ENCODE results near the gene HTR7. TPM values are rescaled to one million over a fixed set of nuclear protein-coding genes. Genes with fewer than 3 reads are reported as not detected.

The HTR7 gene
- total RNA-seq, 1 donor from 2014 or later = not detected

DNA sequence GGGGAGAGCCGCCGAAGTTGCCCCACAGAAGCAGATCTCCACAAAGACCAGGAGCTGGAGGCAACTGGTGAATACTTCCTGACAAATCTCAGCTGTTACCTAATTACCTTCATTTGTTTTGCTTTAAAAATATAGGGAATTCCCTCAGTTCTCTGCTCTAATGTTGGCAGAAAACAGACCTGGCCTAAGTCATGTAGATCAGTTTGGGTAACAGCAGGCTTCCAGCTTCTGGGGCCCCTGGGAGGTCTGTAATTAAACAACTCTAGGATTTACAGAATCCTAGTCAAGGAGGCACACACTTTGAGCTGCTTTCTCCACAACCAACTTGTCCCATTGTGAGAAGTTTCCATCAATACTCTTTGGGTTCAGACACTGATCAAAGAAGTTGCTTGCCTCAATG, 123.4 kb downstream of the HTR7 start:
- no peak for DNase-seq

DNA sequence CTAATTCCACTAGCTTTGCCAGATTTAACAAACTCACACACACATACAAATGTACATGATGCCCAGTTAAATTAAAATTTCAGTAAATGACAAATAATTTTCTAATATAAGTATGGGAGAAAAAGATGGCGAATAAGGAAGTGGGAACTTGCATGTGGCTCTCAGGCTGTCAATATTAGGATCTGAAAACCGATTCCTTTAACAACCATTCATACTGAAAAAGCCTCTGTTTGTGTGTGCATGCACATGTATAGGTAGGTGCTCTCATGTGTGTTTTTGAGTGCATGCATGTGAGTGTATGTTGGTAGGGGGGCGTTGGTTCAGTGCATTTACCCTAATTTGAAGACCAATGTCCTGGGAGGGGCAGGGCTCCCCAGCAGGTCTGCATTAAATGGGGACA, 125.3 kb downstream of the HTR7 start:
- DNase-seq = no peak

GRCh38 chr10:90723416-90724068, 134.3 kb downstream of the HTR7 start:
- no peak for DNase-seq

- no peak for DNase-seq
Measured at GRCh38 chr10:90722832-90723231, 135.0 kb downstream of the HTR7 start.

- DNase-seq = no peak
Measured at GRCh38 chr10:90718182-90718581, 139.7 kb downstream of the HTR7 start.

DNA sequence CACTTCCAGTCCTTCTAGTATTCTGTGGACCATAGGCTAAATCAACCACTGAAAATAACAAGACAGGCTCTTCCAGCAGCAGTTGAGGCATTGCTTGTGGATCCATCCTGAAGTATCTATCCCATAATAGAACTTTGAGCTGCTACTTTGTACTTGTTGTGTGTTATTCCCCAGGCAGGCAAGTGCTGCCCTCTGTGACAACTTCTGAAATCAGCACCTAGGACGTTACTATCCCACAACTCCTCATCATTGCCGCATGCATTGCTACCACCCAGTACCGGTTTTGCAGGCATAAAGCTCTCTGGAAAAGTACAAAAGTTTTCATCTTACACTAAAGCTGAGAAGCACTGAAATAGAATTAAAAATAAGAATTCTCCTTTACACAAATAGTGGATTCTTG, 145.3 kb downstream of the HTR7 start:
- DNase-seq = no peak

- DNase-seq = no peak
Measured at GRCh38 chr10:90709727-90710126, 148.1 kb downstream of the HTR7 start.

DNA sequence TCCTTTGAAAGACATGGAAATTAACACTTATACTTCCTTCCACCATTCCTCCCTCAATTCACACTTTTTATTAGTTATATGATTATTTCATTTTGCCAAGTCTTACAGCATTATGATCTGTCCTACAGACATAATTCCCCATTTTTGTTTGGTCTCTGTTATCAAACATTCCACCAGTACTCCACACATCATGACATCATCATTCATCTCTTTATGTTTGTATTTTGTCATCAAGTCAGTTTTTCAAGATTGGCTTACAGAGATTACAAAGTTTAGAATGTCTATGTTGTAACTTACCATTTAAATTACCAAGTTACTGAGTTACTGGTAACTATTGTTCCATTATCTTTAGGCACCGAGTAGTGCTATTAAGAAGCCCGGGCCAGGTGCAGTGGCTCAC, 150.2 kb downstream of the HTR7 start:
- no peak for DNase-seq

DNA sequence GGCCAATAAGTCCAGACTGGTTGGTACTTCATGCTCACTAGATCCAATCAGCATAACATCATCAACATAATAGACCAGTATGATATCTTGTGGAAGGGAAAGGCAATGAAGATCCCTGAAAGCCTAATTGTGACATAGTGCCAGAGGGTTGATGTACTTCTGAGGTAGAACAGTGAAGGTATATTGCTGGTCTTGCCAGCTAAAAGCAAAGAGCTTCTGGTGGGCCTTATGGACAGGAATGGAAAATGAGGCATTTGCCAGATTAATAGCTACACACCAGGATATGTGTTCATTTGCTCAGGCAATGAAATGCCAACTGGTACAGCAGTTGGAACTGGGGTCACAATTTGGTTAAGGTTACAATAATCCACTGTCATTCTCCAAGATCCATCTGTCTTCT, 156.4 kb downstream of the HTR7 start:
- DNase-seq = no peak

DNA sequence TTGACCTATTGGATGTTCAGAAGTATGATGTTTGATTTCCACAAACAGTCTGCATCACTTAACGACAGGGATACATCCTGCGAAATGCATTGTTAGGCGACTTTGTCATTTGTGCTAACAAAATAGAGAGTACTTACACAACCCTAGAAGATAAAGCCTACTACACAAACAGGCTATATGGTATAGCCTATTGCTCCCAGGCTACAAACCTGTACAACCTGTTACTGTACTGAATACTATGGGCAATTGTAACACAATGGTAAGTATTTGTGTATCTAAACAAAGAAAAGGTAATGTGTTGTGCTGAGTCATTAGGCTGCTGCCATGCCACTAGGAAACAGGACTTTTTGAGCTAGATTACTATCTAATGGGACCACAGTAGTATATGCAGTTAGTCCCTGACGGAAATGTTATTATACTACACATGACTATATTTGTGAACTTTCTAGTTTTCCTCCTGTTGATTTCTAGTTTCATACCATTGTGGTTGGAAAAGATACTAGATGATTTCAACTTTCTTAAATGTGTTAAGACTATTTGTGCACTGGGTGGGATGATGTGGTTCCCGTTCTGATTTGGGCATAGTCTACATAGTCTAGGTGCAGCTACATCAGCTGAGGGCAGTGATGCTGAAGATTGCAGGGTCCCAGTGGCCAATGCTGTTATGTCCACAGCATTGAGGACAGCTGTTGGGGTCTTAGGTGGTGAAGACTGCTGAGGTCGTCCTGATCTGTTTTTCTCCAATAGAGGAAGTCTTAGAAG, 161.7 kb downstream of the HTR7 start:
- no peak for DNase-seq

Other genes with a start within 250 kb of the HTR7 start
- gene RPP30, start 13.9 kb upstream of the HTR7 start, total RNA-seq = 34.9 and 38.6 TPM in 2 replicates
- 441 and 829 TPM in 2 replicates for gene ANKRD1, start 63.0 kb upstream of the HTR7 start, total RNA-seq

Measured in dermis blood vessel endothelial cell (primary cell).